ENCODE results near the gene PPM1M. TPM values are rescaled to one million over a fixed set of nuclear protein-coding genes. Genes with fewer than 3 reads are reported as not detected.

Gene PPM1M
- total RNA-seq, 1 experiment from 2014 or later: 8.5 TPM

DNA sequence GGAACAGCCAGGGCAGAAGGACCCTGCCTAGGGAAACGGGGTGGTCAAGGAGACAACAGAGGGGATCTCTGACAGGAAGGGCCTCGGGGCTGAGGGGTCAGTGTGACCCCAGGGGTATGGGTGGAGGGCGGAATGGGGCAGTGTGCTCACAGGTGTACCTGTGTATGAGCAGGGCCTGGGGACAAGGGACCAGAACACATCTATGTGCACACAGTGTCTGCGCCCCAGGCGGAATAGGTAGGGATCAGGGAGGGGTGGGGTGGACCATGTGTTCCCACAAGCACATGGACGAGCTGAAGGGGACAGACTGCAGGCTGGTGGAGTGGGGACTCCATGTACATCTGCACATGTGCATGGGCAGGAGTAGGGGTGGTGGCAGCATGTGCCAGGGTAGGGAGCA lies 15.1 kb upstream of the PPM1M start:
- CTCF ChIA-PET: no interaction called here
- no peaks in the 10 kb centered on the region for H3K9me2 ChIP-seq (replicated peaks; ENCODE audit: low read length)
- H3K27me3 ChIP-seq (ENCODE audit: low read length): no peaks in the 10 kb centered on the region
- no peak for TF ChIP-seq EZH2 (IDR thresholded peaks at IDR 0.05; ENCODE audit: low read length, unreplicated experiment)
- no peak for TF ChIP-seq EZH2phosphoT487 (IDR thresholded peaks at IDR 0.05; ENCODE audit: borderline replicate concordance, low read length)
- no peak for TF ChIP-seq CTCF (conservative IDR thresholded peaks at IDR 0.05; ENCODE audit: low read depth, low read length)
- ATAC-seq (no peak), DNase-seq (no peak)
- no peak overlapping the region for H3K9ac ChIP-seq (ENCODE audit: low read length)
- no peak overlapping the region for H3K4me2 ChIP-seq (ENCODE audit: low read length)
- H3K79me2 ChIP-seq (ENCODE audit: low read length): peaks cover 17% of the 10 kb centered on the region
- no peaks in the 10 kb centered on the region; the same call in 1 of the 2 replicates for H3K4me1 ChIP-seq (ENCODE audit: insufficient read depth, low read length)
- intact Hi-C loops (cut with micrococcal nuclease): no loop called here
- POLR2A ChIA-PET (ENCODE audit: unreplicated experiment): no interaction called here
- H3K9me3 ChIP-seq (ENCODE audit: low read length): no peaks in the 10 kb centered on the region
- H3K36me3 ChIP-seq (ENCODE audit: low read depth, low read length): peaks cover 37% of the 10 kb centered on the region
- no peak overlapping the region for H3K27ac ChIP-seq (ENCODE audit: low read length)
- H4K20me1 ChIP-seq (ENCODE audit: low read length): no peaks in the 10 kb centered on the region
- H3F3A ChIP-seq (ENCODE audit: low read length, unreplicated experiment): no peaks in the 10 kb centered on the region
- no TSS peak for BruUV-seq (replicated peaks)
- H2AFZ ChIP-seq (ENCODE audit: low read length): no peak overlapping the region
- H3K4me3 ChIP-seq (ENCODE audit: low read length): no peak overlapping the region

DNA sequence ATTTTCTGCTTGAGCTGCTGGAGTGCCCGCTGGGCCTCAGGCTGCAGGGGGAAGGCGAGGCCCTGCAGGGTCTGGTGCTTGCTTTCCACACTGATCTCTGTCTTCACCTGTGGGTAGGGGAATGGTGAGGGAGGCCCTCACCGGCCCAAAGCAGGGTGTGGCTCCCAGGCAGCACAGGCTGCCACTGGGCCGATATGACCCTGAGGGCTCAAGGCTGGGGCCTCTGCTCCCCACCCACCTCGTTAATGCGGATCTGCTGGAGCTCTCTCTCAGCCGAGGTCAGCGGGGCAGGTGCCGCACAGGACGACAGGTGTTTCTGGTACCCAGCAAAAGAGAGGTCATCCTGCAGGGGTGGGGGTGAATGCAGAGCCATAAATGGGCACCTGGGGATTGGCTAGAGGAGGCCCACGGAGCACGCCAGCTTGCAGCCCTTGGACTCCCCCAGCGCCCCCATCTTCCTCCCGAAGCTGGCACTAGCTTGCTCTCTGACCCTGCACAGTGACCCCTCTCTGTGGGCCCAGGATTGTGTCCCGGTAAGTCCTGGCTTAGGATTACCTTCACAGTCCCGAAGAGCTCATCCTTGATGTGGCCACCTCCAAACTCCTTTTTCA lies 14.6 kb upstream of the PPM1M start:
- Histone ChIP-seq H4K20me1 (ENCODE audit: low read length) (no peaks in the 10 kb centered on the region), H3K9ac (ENCODE audit: low read length) (no peak overlapping the region), H3F3A (ENCODE audit: low read length, unreplicated experiment) (no peaks in the 10 kb centered on the region), H3K36me3 (ENCODE audit: low read depth, low read length) (peaks cover 37% of the 10 kb centered on the region), H3K9me2 (replicated peaks; ENCODE audit: low read length) (no peaks in the 10 kb centered on the region), H3K79me2 (ENCODE audit: low read length) (peaks cover 22% of the 10 kb centered on the region), H3K4me1 (ENCODE audit: insufficient read depth, low read length) (no peaks in the 10 kb centered on the region; the same call in 1 of the 2 replicates), H3K4me3 (ENCODE audit: low read length) (no peak overlapping the region), H3K27ac (ENCODE audit: low read length) (no peak overlapping the region), H2AFZ (ENCODE audit: low read length) (no peak overlapping the region), H3K27me3 (ENCODE audit: low read length) (no peaks in the 10 kb centered on the region), H3K4me2 (ENCODE audit: low read length) (no peak overlapping the region), H3K9me3 (ENCODE audit: low read length) (no peaks in the 10 kb centered on the region)
- ATAC-seq: no peak
- intact Hi-C loops (cut with micrococcal nuclease): no loop called here
- ChIA-PET CTCF (interaction anchor here (1.0 to 1.1 kb wide), 2 partner anchors 12 to 103 kb away, joined by 3 read pairs; no protein-coding TSS in a partner anchor), POLR2A (ENCODE audit: unreplicated experiment) (no interaction called here)
- no TSS peak for BruUV-seq (replicated peaks)
- no peak for DNase-seq
- TF ChIP-seq EZH2phosphoT487 (IDR thresholded peaks at IDR 0.05; ENCODE audit: borderline replicate concordance, low read length) (no peak), EZH2 (IDR thresholded peaks at IDR 0.05; ENCODE audit: low read length, unreplicated experiment) (no peak), CTCF (conservative IDR thresholded peaks at IDR 0.05; ENCODE audit: low read depth, low read length) (no peak)

GRCh38 chr3:52231502-52232278 lies 13.9 kb upstream of the PPM1M start:
- no TSS peak for BruUV-seq (replicated peaks)
- peaks cover 37% of the 10 kb centered on the region for H3K36me3 ChIP-seq (ENCODE audit: low read depth, low read length)

More at GRCh38 chr3:52231502-52232278, 13.9 kb upstream of the PPM1M start:
- POLR2A ChIA-PET (ENCODE audit: unreplicated experiment): no interaction called here
- no peaks in the 10 kb centered on the region for H3F3A ChIP-seq (ENCODE audit: low read length, unreplicated experiment)
- peak; percentile 97 for TF ChIP-seq CTCF (conservative IDR thresholded peaks at IDR 0.05; ENCODE audit: low read depth, low read length)
- no peak for TF ChIP-seq EZH2 (IDR thresholded peaks at IDR 0.05; ENCODE audit: low read length, unreplicated experiment)
- no peak overlapping the region for H3K4me3 ChIP-seq (ENCODE audit: low read length)
- intact Hi-C loops (cut with micrococcal nuclease): no loop called here
- peak; percentile 77 for DNase-seq
- no peak overlapping the region for H3K4me2 ChIP-seq (ENCODE audit: low read length)
- no peaks in the 10 kb centered on the region for H3K9me3 ChIP-seq (ENCODE audit: low read length)
- ATAC-seq: peak; percentile 61
- H4K20me1 ChIP-seq (ENCODE audit: low read length): no peaks in the 10 kb centered on the region
- no peak overlapping the region for H3K9ac ChIP-seq (ENCODE audit: low read length)
- CTCF ChIA-PET: interaction anchor here (1.0 to 1.2 kb wide), 3 partner anchors 12 to 107 kb away, joined by 3 to 7 read pairs (median 3); no protein-coding TSS in a partner anchor
- peaks cover 29% of the 10 kb centered on the region for H3K79me2 ChIP-seq (ENCODE audit: low read length)
- no peaks in the 10 kb centered on the region for H3K9me2 ChIP-seq (replicated peaks; ENCODE audit: low read length)
- peaks cover 6% of the 10 kb centered on the region for H3K4me1 ChIP-seq (ENCODE audit: insufficient read depth, low read length)
- H3K27me3 ChIP-seq (ENCODE audit: low read length): no peaks in the 10 kb centered on the region
- no peak overlapping the region for H3K27ac ChIP-seq (ENCODE audit: low read length)
- no peak overlapping the region for H2AFZ ChIP-seq (ENCODE audit: low read length)
